Activated T-cell treated with anti-CD3 and anti-CD28 coated beads, Interleukin-2, amount 50 U/mL, for 4 hours (primary cell): ENCODE results near the gene PPP2R3A. TPM values are rescaled to one million over a fixed set of nuclear protein-coding genes. Genes with fewer than 3 reads are reported as not detected.
"Not testable (repeated sequence)": the region's sequence is repeated elsewhere in the genome, so short reads cannot be mapped to it uniquely, and the experiment has no call there.

Source experiments
- ATAC-seq, 2 donors: fragments of 200-7000 bp; cut with Tn5 transposase; one replicate each; pipeline ENCODE4 v1.10.0; 2021
- DNase-seq: peaks from one replicate; pipeline ENCODE4 v3.0.0-alpha.2; 2020
- H3K27me3 Mint-ChIP-seq: one replicate; pipeline ENCODE4 v1.8.0; 2021; ENCODE audit warnings: low read depth, mixed read lengths
- H3K36me3 Mint-ChIP-seq: one replicate; pipeline ENCODE4 v1.8.0; 2022; ENCODE audit warnings: mixed read lengths; ENCODE audit not compliant: insufficient read depth
- H3K4me1 Mint-ChIP-seq: one replicate; pipeline ENCODE4 v1.8.0; 2021; ENCODE audit warnings: low read depth, mixed read lengths
- H3K4me3 Mint-ChIP-seq: one replicate; pipeline ENCODE4 v1.8.0; 2021; ENCODE audit warnings: mild to moderate bottlenecking, moderate library complexity, mixed read lengths
- H3K9me3 Mint-ChIP-seq: one replicate; pipeline ENCODE4 v1.8.0; 2021; ENCODE audit warnings: mixed read lengths
- total RNA-seq, 3 donors: library from RNA; stranded (reverse); gene quantifications; one replicate each; pipeline ENCODE4 v1.2.1, GENCODE V29; 2021

Gene PPP2R3A, protein sequence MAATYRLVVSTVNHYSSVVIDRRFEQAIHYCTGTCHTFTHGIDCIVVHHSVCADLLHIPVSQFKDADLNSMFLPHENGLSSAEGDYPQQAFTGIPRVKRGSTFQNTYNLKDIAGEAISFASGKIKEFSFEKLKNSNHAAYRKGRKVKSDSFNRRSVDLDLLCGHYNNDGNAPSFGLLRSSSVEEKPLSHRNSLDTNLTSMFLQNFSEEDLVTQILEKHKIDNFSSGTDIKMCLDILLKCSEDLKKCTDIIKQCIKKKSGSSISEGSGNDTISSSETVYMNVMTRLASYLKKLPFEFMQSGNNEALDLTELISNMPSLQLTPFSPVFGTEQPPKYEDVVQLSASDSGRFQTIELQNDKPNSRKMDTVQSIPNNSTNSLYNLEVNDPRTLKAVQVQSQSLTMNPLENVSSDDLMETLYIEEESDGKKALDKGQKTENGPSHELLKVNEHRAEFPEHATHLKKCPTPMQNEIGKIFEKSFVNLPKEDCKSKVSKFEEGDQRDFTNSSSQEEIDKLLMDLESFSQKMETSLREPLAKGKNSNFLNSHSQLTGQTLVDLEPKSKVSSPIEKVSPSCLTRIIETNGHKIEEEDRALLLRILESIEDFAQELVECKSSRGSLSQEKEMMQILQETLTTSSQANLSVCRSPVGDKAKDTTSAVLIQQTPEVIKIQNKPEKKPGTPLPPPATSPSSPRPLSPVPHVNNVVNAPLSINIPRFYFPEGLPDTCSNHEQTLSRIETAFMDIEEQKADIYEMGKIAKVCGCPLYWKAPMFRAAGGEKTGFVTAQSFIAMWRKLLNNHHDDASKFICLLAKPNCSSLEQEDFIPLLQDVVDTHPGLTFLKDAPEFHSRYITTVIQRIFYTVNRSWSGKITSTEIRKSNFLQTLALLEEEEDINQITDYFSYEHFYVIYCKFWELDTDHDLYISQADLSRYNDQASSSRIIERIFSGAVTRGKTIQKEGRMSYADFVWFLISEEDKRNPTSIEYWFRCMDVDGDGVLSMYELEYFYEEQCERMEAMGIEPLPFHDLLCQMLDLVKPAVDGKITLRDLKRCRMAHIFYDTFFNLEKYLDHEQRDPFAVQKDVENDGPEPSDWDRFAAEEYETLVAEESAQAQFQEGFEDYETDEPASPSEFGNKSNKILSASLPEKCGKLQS (N-terminal part only)
- under 1 TPM; 0.03 to 0.46 (median 0.42) TPM for total RNA-seq

DNA sequence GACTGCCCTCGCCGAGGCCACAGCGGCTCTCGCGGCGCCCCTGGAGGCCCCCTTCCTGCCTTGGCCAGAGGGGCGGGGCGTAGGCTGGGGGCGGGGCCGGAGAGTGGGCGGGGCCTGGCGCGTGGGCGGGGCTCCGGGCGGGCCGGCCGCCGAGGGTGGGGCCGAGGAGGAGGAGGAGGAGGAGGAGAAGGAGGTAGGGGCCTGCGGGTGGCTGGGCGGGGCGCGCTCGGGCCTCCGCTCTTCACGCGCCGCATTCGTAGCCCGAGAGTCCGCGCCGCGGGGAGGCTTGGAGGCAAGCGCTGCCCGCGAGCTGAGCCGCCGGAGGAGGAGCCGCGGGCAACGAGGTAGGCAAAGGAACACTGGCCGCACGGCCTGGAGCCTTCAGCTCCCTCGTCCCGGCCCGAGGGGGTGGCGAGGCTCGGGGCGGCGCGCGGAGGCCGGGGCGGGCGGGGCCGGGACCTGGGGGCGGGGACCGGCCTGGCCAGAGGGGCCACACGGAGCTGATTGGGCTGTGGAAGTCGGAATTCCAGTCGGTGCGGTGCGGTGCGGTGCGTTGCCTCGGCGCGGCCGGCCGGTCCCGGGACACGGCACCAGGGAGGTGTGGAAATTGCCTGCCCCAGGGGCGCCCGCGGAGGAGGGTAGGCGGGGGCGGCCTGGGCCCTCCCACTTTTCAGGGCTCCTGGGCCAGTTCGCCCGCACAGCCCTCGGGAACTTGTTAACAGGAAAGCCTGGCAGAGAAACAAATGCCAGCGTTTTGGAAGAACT, at the start of gene PPP2R3A:
Gene PPP2R3A, plus strand, starts transcription at position 223 of the 765 bp plus-strand sequence. CDS start 35,771 bp downstream, outside the sequence.
- Mint-ChIP-seq H3K4me1 (peaks cover 13% of the 10 kb centered on the region), H3K27me3 (peaks cover 31% of the 10 kb centered on the region), H3K4me3 (peak within 1 kb of the TSS; percentile 73), H3K9me3 (peaks cover 19% of the 10 kb centered on the region), H3K36me3 (no peaks in the 10 kb centered on the region)
- ATAC-seq (peak; percentile 86 to 90), DNase-seq (peak; percentile 53)

GRCh38 chr3:135916310-135916709, 49.2 kb upstream of the PPP2R3A start:
- ATAC-seq, result no peak
- Mint-ChIP-seq H3K9me3 (no peaks in the 10 kb centered on the region), H3K27me3 (peaks cover 2% of the 10 kb centered on the region), H3K4me1 (no peaks in the 10 kb centered on the region), H3K4me3 (no peak overlapping the region), H3K36me3 (no peaks in the 10 kb centered on the region)
- DNase-seq, result no peak

DNA sequence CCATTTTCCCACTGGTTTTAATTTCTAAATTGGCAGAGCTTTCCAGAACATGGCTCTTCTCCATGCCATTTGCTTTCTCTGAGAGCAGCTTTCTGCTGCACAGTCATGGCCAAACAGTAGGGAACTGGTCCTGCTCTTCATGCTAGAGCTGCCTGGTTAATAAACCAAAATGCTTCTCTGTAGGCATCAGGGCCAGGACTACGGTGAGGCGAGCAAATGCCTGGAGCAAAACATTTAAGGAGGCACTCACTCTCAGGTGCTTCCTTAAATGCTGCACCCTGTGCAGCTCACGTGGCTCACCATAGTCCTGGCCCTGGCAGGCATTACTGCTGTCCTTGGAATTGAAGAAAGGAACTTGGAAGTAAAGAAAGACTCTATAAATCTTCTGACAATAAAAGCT, 48.5 kb upstream of the PPP2R3A start:
- no peaks in the 10 kb centered on the region for H3K36me3 Mint-ChIP-seq
- no peaks in the 10 kb centered on the region for H3K27me3 Mint-ChIP-seq
- no peaks in the 10 kb centered on the region for H3K4me1 Mint-ChIP-seq
- no peaks in the 10 kb centered on the region for H3K9me3 Mint-ChIP-seq
- DNase-seq (no peak), ATAC-seq (no peak)
- H3K4me3 Mint-ChIP-seq, result no peak overlapping the region

DNA sequence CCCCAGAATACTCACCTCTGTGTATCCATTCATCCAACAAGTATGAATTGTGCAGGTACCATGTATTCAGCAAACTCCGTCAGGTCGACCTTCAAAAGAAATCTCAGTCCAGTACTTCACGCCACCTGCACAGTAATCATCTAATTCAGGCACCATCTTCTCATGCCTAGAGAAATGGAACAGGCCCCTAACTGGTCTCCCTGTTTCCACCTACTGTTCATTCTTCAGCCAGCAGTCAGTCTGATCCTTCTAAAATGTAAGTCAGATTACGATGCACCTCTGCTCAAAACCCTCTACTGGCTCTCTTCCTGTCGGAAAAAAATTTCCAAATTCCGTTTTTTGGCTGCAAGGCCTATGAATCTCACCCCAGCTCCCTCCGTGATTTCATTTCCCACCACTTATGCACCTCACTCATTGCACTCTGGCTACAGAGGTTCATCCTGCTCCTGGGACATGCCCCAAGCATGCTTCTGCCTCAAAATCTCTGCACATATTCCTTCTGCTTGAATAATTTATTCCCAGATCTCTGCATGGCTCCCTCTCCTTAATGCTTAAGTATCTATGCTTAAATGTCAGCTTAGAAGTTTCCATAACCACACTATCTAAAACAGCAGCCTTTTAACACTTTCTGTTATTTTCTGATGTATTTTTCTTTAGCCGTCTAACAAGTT, 47.5 kb upstream of the PPP2R3A start:
- H3K36me3 Mint-ChIP-seq, result no peaks in the 10 kb centered on the region
- H3K27me3 Mint-ChIP-seq, result no peaks in the 10 kb centered on the region
- H3K9me3 Mint-ChIP-seq, result no peaks in the 10 kb centered on the region
- DNase-seq (no peak), ATAC-seq (no peak)
- no peak overlapping the region for H3K4me3 Mint-ChIP-seq
- H3K4me1 Mint-ChIP-seq, result no peaks in the 10 kb centered on the region

GRCh38 chr3:135918600-135918999, 46.9 kb upstream of the PPP2R3A start:
- ATAC-seq (no peak), DNase-seq (no peak)
- Mint-ChIP-seq H3K9me3 (no peaks in the 10 kb centered on the region), H3K4me3 (no peak overlapping the region), H3K27me3 (no peaks in the 10 kb centered on the region), H3K36me3 (no peaks in the 10 kb centered on the region), H3K4me1 (no peaks in the 10 kb centered on the region)

DNA sequence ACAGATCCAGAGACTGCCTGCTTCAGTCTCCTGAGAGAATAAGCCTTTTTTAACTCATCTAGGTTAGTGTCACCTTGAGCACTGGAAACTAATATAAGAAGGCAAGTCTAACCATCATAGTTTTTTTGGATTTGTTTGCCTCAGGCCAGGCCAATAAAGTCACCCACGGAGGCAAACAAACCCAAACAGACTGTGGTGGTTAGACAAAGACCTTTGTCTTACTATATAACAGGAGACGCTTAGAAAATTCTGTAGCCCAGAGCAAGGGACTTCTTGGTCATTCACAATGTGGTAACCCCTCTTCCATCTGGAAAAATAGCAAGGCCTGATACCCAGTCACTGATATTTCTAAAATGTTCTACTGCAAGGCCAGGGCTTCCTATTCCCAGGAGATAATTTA, 45.3 kb upstream of the PPP2R3A start:
- no peak for ATAC-seq
- no peak overlapping the region for H3K4me3 Mint-ChIP-seq
- H3K36me3 Mint-ChIP-seq, result no peaks in the 10 kb centered on the region
- DNase-seq, result no peak
- no peaks in the 10 kb centered on the region for H3K4me1 Mint-ChIP-seq
- no peaks in the 10 kb centered on the region for H3K9me3 Mint-ChIP-seq
- no peaks in the 10 kb centered on the region for H3K27me3 Mint-ChIP-seq

- H3K4me3 Mint-ChIP-seq, result no peak overlapping the region
Observed at GRCh38 chr3:135922903-135923250, 42.7 kb upstream of the PPP2R3A start.

GRCh38 chr3:135924506-135924905, 41.0 kb upstream of the PPP2R3A start:
- H3K36me3 Mint-ChIP-seq, result no peaks in the 10 kb centered on the region
- H3K4me3 Mint-ChIP-seq, result no peak overlapping the region
- no peaks in the 10 kb centered on the region for H3K4me1 Mint-ChIP-seq
- H3K9me3 Mint-ChIP-seq, result no peaks in the 10 kb centered on the region
- H3K27me3 Mint-ChIP-seq, result peaks cover 5% of the 10 kb centered on the region
- no peak for ATAC-seq
- no peak for DNase-seq

More at GRCh38 chr3:135922903-135923250, 42.7 kb upstream of the PPP2R3A start:
- Mint-ChIP-seq H3K9me3 (no peaks in the 10 kb centered on the region), H3K4me1 (no peaks in the 10 kb centered on the region), H3K36me3 (no peaks in the 10 kb centered on the region), H3K27me3 (peaks cover 5% of the 10 kb centered on the region)
- ATAC-seq (no peak), DNase-seq (no peak)

GRCh38 chr3:135926664-135927063, 38.9 kb upstream of the PPP2R3A start:
- H3K27me3 Mint-ChIP-seq, result peaks cover 5% of the 10 kb centered on the region
- no peaks in the 10 kb centered on the region for H3K36me3 Mint-ChIP-seq
- no peaks in the 10 kb centered on the region for H3K4me1 Mint-ChIP-seq
- no peaks in the 10 kb centered on the region for H3K9me3 Mint-ChIP-seq
- DNase-seq (no peak), ATAC-seq (no peak)
- H3K4me3 Mint-ChIP-seq, result no peak overlapping the region

GRCh38 chr3:135927155-135927554, 38.4 kb upstream of the PPP2R3A start:
- DNase-seq (no peak), ATAC-seq (no peak)
- no peaks in the 10 kb centered on the region for H3K9me3 Mint-ChIP-seq
- H3K4me1 Mint-ChIP-seq, result no peaks in the 10 kb centered on the region
- no peaks in the 10 kb centered on the region for H3K36me3 Mint-ChIP-seq
- H3K27me3 Mint-ChIP-seq, result peaks cover 5% of the 10 kb centered on the region
- H3K4me3 Mint-ChIP-seq, result no peak overlapping the region

- no peak for ATAC-seq
- H3K4me1 Mint-ChIP-seq, result no peaks in the 10 kb centered on the region
Observed at GRCh38 chr3:135929670-135930069, 35.9 kb upstream of the PPP2R3A start.

DNA sequence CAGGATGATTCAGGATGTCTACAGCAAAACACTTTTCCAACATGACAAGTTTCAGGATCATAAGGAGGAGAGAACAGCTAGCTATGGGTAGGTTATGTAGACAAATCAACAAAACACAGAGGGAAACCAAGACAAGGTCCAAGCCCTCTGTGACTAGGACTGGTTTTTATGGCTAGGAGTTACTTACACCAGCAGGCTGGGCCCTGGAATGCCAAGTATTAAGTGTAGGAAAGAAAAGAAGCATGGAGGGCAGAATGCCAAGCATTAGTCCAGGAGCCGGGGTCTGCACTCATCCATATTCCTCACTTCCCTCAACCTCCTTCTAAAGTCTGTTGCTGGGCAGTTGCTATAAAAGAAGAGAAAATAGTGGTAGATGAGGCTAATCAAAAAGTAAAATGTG, 35.3 kb upstream of the PPP2R3A start:
- no peaks in the 10 kb centered on the region for H3K4me1 Mint-ChIP-seq
- ATAC-seq, result no peak
- H3K27me3 Mint-ChIP-seq, result peaks cover 6% of the 10 kb centered on the region
- no peak for DNase-seq
- H3K36me3 Mint-ChIP-seq, result no peaks in the 10 kb centered on the region
- H3K9me3 Mint-ChIP-seq, result no peaks in the 10 kb centered on the region
- H3K4me3 Mint-ChIP-seq, result no peak overlapping the region

More at GRCh38 chr3:135929670-135930069, 35.9 kb upstream of the PPP2R3A start:
- Mint-ChIP-seq H3K4me3 (no peak overlapping the region), H3K36me3 (no peaks in the 10 kb centered on the region), H3K9me3 (no peaks in the 10 kb centered on the region), H3K27me3 (peaks cover 5% of the 10 kb centered on the region)
- DNase-seq, result no peak

DNA sequence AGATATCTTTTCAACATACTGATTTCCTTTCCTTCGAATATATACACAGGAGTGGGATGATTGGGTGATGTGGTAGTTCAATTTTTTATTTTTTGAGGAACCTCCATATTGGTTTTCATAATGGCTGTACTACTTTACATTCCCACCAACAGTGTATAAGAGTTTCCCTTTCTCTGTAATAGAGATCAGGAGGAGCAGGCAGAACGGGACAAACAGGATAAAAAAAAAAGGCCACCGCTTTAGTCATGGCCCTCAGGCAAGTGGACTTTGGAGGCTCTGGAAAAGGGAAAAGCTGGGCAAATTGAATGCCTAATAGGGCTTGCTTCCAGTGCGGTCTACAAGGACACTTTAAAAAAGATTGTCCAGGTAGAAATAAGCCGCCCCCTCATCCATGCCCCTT, 30.4 kb upstream of the PPP2R3A start:
- H3K9me3 Mint-ChIP-seq, result peaks cover 10% of the 10 kb centered on the region
- not testable (repeated sequence) for ATAC-seq, H3K4me3 Mint-ChIP-seq, H3K27me3 Mint-ChIP-seq, H3K4me1 Mint-ChIP-seq, DNase-seq, H3K36me3 Mint-ChIP-seq
